Stimulated activated CD8-positive, alpha-beta memory T cell treated with anti-CD3 and anti-CD28 coated beads, Interleukin-12 subunit alpha, Interleukin-12 subunit beta, amount 100 ng/mL, for 24 hours (primary cell): ENCODE results near the gene ARID4B.
"Not testable (repeated sequence)": the region's sequence is repeated elsewhere in the genome, so short reads cannot be mapped to it uniquely, and the experiment has no call there.

Source experiments
- DNase-seq: peaks from one replicate; pipeline ENCODE4 v3.0.0-alpha.2; 2020; ENCODE audit errors: extremely low read depth

ARID4B gene

DNA sequence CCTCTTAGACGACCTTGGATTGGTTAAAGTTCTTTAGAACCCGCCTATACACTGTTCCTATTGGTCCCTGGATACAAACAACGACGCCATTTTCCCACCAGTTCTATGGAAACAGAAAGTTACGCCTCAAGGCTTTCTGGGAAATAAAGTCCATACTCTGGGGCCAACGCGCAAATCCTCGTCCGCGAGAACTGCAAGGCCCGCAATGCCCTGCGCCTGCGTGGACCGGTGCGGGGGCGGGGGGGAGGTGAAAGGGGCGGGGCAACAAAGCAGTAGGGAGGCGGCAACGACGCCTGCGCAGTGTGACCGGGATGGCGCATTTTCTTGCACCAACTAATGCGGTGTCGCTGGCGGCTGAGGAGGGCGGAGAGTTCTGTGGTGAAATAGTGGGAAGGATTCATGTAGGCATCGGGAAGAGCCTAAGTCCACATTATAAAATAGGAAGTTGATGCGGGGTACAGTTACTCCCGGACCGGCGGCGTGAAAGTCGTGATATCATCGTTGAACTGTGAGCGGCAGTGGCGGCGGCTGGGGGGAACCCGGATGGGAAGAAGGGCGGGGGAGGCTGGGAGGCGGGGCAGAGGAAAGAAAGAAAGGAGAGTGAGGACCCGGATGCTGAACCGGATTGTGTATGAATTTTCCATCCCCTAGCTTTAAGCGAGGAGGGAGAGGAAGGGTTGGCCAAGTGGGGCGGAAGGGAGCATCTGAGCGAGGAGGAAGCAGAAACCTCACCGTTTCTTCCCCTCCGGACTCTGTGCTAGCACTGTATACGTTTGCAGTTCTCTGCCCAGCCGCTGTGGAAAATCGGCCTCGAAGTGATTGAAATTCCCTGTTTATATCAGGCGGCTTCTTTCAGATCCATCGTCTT lies 526 bp upstream of the ARID4B start, which contains the start of gene GGPS1:
Gene GGPS1, plus strand, starts transcription at position 300 of the 868 bp plus-strand sequence. CDS start 6,695 bp downstream, outside the sequence.
- peak; percentile 97 for DNase-seq

DNA sequence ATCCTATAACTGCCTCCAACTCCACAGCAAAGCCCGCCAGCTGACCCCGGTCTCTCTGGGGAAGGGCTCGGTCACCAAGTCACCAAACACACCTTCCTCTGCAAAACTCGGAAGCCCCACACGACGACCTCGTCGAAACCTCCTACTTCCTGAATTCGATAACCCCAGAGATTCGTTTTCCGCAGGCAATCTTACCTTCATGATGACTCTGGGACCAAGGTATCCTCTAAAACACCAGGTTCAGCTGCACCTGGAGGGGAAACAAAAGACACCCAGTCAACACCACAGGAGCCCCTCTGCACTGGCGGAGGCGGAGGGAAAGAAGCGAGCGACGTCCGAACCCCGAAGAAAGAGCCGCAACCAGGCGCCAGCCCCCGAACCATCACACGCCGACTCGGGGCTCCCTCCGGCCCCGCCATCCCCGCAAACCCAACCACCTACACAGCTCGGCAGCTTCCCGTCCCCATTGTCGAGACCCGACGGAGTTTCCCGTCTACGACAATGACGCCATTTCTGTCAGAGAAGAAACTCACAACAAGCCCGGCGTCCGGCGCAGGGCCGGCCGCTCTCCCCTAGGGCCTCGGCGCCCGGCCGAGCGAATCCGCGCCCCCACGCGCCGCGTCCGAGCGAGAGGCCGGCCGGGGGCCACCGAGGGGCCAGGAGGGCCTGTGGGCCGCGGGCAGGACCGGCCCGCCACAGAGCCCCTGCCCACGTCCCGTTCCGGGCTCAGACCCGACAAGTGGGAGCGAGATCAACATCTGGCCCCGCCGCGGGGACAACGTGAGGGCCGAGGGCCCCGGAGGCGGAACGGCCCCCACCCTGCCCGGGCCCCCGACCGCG lies 1.0 kb downstream of the ARID4B start:
- peak; percentile 16 for DNase-seq

GRCh38 chr1:235325854-235326253 lies 2.1 kb downstream of the ARID4B start:
- no peak for DNase-seq

GRCh38 chr1:235325139-235325538 lies 2.8 kb downstream of the ARID4B start:
- DNase-seq, result no peak

- no peak for DNase-seq
These were observed 3.7 kb downstream of the ARID4B start for GRCh38 chr1:235324296-235324695.

DNA sequence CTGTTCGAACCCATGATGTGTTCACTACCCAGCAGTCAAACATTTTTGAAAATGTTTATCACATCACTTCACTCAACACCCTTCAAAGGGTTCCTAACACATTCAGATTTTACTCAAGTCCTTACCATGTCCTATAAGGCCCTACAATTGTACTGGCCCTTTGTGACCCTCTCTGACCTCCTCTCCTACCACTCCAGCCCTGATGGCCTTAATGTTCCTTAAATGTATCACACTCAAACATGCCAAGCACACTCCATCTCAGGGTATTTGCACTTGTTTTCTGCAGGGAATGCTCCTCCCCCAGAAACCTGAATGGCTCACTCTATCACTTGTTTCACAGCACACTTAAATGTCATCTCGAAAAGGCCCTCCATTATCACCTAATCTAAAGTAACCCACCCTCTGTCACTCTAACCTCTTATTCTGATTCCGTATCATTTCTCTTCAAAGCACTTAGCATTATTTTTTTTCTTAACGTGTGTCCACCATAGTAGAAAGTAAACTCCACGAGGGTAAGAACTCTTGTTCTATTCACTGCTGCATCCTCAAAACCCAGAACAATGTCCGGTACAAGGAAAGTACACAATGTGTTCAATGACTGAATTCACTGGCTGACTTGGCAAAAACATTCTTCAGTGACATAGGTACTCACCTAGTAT lies 7.3 kb downstream of the ARID4B start:
- DNase-seq, result no peak

DNA sequence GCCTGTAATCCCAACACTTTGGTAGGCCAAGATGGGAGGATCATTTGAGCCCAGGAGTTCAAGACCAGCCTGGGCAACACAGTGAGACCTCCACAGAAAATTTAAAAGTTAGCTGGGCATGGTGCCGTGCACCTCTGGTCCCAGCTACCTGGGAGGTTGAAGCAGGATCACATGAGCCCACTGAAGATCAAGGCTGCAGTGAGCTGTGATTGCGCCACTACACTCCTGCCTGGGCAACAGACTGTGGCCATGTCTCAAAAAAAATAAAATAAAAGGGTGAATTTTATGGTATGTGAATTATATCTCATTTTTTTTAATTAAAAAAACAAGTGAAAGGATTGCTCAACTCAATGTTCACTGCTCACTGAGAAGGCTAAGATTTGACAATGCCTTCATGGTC lies 8.7 kb downstream of the ARID4B start:
- DNase-seq, result no peak

DNA sequence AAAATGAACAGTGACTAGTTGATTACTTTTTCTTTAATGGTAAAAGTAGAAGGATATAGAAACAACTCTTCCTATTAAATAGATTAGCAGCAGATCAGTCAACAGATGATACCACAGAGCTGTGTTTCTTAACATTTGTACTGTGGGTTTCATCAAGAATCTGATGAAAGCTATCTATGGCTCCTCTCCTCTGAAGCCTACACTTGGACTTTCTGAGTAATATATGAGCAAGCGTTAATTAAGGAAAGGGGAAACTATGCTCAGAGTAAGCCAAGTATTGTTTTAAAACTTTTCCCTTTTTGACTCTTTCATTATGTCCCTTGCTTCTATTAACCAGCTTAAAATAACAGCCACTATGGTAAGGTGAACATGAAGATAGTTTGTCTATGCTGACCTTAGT lies 10.8 kb downstream of the ARID4B start:
- DNase-seq, result no peak

- DNase-seq, result no peak
These were observed 12.2 kb downstream of the ARID4B start for GRCh38 chr1:235315735-235316134.

- DNase-seq, result no peak
These were observed 12.8 kb downstream of the ARID4B start for GRCh38 chr1:235315173-235315572.

DNA sequence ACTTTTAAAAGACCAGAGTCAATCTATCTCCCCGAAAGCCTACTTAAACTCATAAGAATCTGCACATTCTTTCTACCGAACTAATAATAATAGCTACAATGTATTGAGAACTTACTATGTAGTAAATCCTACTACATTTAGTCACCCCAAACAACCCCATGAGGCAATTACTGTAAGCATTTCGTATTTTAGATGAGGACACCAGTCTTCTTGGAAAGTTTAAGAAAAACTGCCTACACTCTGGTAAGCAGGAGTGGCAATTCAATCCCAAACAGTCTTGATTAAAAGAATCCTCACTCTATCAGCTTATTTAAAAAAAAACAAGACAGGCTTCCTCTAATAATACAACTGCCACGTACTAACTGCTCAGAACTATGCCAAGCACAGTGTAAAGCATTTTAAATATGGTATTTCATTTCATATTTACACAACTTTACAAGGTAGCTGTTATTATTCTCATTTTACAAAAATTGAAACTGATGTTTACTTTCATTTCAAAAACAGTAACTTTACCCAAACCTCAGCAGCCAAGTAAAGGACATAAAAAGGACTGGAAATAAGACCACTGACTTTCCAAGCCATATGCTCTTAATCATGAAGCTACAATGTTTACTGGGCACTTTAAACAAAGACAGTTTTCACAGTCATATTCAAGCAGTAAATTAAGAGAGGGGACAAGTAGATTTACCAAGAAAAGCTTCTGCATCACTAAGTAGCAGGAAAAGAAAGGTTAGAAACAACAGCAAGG lies 13.9 kb downstream of the ARID4B start:
- DNase-seq, result no peak

- DNase-seq, result no peak
These were observed 14.7 kb downstream of the ARID4B start for GRCh38 chr1:235313262-235313661.

- DNase-seq, result not testable (repeated sequence)
These were observed 18.8 kb downstream of the ARID4B start for GRCh38 chr1:235309206-235309605.

- no peak for DNase-seq
These were observed 20.5 kb downstream of the ARID4B start for GRCh38 chr1:235307158-235308124.

DNA sequence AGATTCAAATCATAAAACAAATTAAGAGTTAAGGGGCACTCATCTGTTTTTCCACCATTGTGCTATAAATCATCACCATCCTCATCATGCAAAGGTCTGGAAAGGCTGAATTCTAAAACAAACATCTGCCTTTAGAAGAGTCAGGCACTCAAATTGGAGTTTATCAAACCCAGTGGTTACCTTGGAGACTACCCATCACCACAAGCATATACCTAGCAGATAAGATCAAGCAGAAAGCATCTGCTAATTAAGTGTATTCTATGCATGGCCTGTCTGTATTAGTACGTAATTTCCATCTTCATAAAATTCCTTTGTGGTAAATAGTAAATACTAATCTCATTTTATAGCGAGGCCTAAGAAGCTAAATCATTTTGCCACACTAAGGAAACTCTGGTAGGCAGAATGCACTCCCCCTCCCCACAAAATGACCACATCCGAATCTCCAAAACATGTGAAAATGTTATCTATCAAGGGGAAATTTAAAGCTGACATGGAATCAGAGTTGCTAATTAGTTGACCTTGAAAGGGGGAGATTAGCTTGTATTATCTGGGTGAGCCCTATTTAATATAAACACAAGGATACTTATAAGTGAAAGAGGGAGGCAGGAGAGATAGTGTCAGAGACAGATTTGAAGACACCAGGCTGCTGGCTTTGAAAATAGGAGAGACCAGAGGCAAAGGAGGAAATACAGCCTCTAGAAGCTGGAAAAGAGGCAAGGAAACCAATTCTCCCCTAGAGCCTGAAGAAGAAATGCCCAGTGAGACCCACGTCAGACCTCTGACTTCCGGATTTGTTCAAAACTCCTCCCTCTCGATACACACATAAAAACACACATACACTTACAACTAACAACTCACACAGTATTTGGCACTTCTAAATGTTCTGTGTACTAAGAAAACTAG lies 23.2 kb downstream of the ARID4B start:
- DNase-seq, result no peak

- no peak for DNase-seq
These were observed 25.8 kb downstream of the ARID4B start for GRCh38 chr1:235302143-235302542.

GRCh38 chr1:235299169-235299858 lies 28.7 kb downstream of the ARID4B start:
- no peak for DNase-seq

DNA sequence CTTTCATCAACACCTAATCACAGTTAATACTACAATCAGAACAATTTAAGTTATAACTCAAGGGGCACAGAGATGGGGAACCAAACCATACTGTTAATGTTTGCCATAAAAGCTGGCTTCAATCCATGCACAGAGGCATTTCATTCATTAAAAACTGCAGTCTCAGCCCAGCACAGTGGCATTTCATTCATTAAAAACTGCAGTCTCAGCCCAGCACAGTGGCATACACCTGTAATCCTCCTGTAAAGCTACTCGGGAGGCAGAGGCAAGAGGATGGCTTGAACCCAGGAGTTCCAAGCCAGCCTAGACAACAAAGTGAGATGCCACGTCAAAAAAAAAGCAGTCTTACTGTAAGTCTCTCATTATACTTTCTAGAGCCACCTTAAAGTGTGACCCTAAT lies 29.2 kb downstream of the ARID4B start:
- no peak for DNase-seq

- no peak for DNase-seq
These were observed 30.4 kb downstream of the ARID4B start for GRCh38 chr1:235297579-235297978.
